ENCODE data around the gene KIAA0319L. TPM values are rescaled to one million over a fixed set of nuclear protein-coding genes. Genes with fewer than 3 reads are reported as not detected.
A peak's percentile ranks its signal among the peaks of the same experiment; 100 is the strongest.

Gene KIAA0319L
- total RNA-seq, 2 donors from 2014 or later, result 109 to 124 TPM

DNA sequence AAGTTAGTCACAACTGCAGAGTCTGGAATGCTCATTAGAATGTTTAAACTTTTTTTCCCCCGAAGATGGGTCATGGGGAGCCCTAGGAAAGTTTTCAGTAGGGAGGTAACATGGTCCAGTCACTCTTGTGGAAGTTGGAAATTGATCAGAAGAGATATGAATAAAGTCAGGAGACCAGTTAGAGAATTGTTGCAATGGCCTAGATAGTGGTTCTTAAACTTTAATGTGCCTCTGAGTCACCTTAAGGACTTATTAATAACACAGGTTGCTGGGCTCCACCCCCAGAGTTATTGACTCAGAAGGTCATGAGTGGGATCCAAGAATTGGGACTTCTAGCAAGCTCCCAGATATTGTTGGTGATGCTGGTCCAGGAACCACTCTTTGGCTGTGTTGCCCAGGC lies 12.7 kb upstream of the KIAA0319L start:
- intact Hi-C loops (cut with DNase I), result loop anchor here (2.0 kb wide), 2 partner anchors 157 to 201 kb away; no protein-coding TSS in a partner anchor

DNA sequence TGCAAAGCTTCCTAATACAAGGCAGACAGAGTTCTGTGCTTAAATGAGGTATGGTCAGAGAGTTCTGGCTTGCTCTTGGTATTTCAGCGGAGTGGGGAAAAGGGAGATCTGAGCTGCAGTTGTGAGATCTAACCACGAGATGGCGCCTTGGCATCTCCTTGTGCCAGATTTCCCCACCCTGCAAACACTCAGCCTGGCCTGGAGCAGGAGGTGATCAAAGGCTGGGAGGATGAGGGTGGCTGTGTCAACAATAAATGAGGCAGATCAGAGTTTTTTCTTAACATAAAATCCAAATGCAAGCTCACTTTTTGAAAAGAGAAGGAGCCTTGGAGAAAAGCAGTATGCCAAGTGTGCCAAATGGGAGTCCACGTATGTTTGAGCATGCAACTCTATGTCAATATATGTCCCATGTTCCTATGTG lies 11.8 kb upstream of the KIAA0319L start:
- Histone ChIP-seq H3K4me3 (no peak overlapping the region), H3K36me3 (no peaks in the 10 kb centered on the region), H3K27ac (no peak overlapping the region), H3K4me1 (replicated peaks) (no peaks in the 10 kb centered on the region), H3K9me3 (no peaks in the 10 kb centered on the region), H3K27me3 (replicated peaks; ENCODE audit: insufficient read depth) (no peaks in the 10 kb centered on the region)
- intact Hi-C loops (cut with DNase I), result loop anchor here (2.0 kb wide), 2 partner anchors 158 to 202 kb away; no protein-coding TSS in a partner anchor
- 20% methylated on average over 4 of the region's 4 CpGs for WGBS
- peak; percentile 56 for DNase-seq (ENCODE audit: low spot score)
- TF ChIP-seq, protein P1, sequence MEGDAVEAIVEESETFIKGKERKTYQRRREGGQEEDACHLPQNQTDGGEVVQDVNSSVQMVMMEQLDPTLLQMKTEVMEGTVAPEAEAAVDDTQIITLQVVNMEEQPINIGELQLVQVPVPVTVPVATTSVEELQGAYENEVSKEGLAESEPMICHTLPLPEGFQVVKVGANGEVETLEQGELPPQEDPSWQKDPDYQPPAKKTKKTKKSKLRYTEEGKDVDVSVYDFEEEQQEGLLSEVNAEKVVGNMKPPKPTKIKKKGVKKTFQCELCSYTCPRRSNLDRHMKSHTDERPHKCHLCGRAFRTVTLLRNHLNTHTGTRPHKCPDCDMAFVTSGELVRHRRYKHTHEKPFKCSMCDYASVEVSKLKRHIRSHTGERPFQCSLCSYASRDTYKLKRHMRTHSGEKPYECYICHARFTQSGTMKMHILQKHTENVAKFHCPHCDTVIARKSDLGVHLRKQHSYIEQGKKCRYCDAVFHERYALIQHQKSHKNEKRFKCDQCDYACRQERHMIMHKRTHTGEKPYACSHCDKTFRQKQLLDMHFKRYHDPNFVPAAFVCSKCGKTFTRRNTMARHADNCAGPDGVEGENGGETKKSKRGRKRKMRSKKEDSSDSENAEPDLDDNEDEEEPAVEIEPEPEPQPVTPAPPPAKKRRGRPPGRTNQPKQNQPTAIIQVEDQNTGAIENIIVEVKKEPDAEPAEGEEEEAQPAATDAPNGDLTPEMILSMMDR (IDR thresholded peaks at IDR 0.05), result peak; percentile 65 to 89 (median 85)
- TF ChIP-seq POLR2AphosphoS5 (IDR thresholded peaks at IDR 0.05), result peak; percentile 35
- no peak for TF ChIP-seq POLR2A (IDR thresholded peaks at IDR 0.05)

More for the DNA sequence above, 12.7 kb upstream of the KIAA0319L start:
- no peak for DNase-seq (ENCODE audit: low spot score)
- WGBS, result 85% methylated on average over 1 of the region's 1 CpG
- TF ChIP-seq POLR2AphosphoS5 (IDR thresholded peaks at IDR 0.05) (no peak), POLR2A (IDR thresholded peaks at IDR 0.05) (no peak)
- TF ChIP-seq, protein P1 (IDR thresholded peaks at IDR 0.05), result no peak
- Histone ChIP-seq H3K36me3 (no peaks in the 10 kb centered on the region), H3K4me3 (no peak overlapping the region), H3K27me3 (replicated peaks; ENCODE audit: insufficient read depth) (no peaks in the 10 kb centered on the region), H3K4me1 (replicated peaks) (peaks cover 6% of the 10 kb centered on the region), H3K27ac (no peak overlapping the region), H3K9me3 (no peaks in the 10 kb centered on the region)

DNA sequence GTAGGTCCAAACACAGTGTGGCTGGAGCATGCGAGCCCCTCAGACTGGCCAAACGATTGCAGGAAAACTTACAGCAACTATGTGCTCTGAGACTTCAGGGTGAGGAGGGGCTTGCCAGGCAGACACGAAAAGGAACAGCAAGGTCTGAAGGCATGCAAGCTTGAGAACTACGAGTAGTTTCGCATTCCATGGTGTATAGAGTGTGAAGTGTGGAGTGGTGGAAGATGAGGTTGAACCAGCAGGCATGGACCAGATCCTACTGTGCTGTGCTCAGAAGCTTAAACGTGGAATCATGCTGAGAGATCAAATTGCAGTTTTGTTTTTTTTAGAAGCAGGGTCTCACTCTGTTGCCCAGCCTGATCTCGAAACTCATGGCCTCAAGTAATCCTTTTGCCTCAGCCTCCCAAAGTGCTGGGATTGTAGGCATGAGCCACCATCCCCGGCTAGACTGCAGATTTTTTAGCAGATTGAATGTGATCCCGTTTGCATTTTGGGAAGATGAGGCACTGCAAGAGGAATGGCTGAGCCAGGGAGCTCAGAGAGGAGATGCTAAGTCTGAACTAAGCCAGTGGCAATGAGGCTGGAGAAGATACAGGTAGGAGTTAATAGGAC lies 10.8 kb upstream of the KIAA0319L start:
- Histone ChIP-seq H3K4me1 (replicated peaks) (no peaks in the 10 kb centered on the region), H3K27ac (no peak overlapping the region), H3K36me3 (no peaks in the 10 kb centered on the region), H3K4me3 (no peak overlapping the region), H3K27me3 (replicated peaks; ENCODE audit: insufficient read depth) (no peaks in the 10 kb centered on the region), H3K9me3 (no peaks in the 10 kb centered on the region)
- WGBS, result 66% methylated on average over 9 of the region's 9 CpGs
- TF ChIP-seq POLR2AphosphoS5 (IDR thresholded peaks at IDR 0.05), result no peak
- no peak for TF ChIP-seq POLR2A (IDR thresholded peaks at IDR 0.05)
- TF ChIP-seq, protein P1 (IDR thresholded peaks at IDR 0.05), result no peak
- intact Hi-C loops (cut with DNase I), result loop anchor here (2.0 kb wide), 2 partner anchors 159 to 203 kb away; no protein-coding TSS in a partner anchor
- no peak for DNase-seq (ENCODE audit: low spot score)

DNA sequence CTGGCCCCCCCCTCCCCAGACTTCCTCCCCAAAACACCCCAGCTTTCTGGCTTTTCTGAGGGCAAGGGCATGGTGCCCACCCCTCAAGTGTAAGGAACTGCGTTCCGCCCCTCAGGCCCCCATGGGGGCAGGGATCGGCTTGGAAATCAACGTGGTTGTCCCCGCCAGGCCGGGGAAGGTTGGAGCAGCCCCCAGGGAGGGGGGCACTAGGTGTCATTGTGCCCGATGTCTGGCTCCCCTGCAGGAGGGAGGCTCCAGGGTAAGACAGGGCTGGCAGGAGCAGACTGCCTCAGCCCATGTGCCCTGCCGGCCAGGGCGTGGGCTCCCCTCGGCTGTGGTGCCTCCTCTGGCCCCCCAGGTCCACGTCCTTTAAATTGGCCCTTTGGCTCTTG lies 8.5 kb upstream of the KIAA0319L start:
- no peaks in the 10 kb centered on the region for H3K27me3 ChIP-seq (replicated peaks; ENCODE audit: insufficient read depth)
- peaks cover 4% of the 10 kb centered on the region for H3K4me1 ChIP-seq (replicated peaks)
- H3K36me3 ChIP-seq, result no peaks in the 10 kb centered on the region
- intact Hi-C loops (cut with DNase I), result loop anchor here (2.0 kb wide), 1 partner anchor 115 kb away; no protein-coding TSS in a partner anchor
- H3K27ac ChIP-seq, result no peak overlapping the region
- WGBS, result 84% methylated on average over 11 of the region's 11 CpGs
- TF ChIP-seq, protein P1 (IDR thresholded peaks at IDR 0.05), result no peak
- TF ChIP-seq POLR2A (IDR thresholded peaks at IDR 0.05) (no peak), POLR2AphosphoS5 (IDR thresholded peaks at IDR 0.05) (no peak)
- DNase-seq (ENCODE audit: low spot score), result no peak
- no peaks in the 10 kb centered on the region for H3K9me3 ChIP-seq
- H3K4me3 ChIP-seq, result no peak overlapping the region

All from prostate gland (tissue), 2 donors.